HuH-7.5 (cell line): ENCODE data around the gene ADD1.
"Not testable (repeated sequence)": the region's sequence is repeated elsewhere in the genome, so short reads cannot be mapped to it uniquely, and the experiment has no call there.

Experiments used
- DNase-seq: peaks from one replicate; pipeline ENCODE4 v3.0.0; 2011; ENCODE audit warnings: low spot score

The ADD1 gene

GRCh38 chr4:2886161-2886560 is 42.5 kb downstream of the ADD1 start:
- DNase-seq = no peak

- DNase-seq = no peak
Measured at GRCh38 chr4:2886622-2887021, 43.0 kb downstream of the ADD1 start.

GRCh38 chr4:2887343-2887742 is 43.7 kb downstream of the ADD1 start:
- DNase-seq = no peak

GRCh38 chr4:2888886-2889285 is 45.2 kb downstream of the ADD1 start:
- no peak for DNase-seq

- no peak for DNase-seq
Measured at GRCh38 chr4:2891294-2891693, 47.6 kb downstream of the ADD1 start.

- DNase-seq = no peak
Measured at GRCh38 chr4:2893772-2894171, 50.1 kb downstream of the ADD1 start.

GRCh38 chr4:2898001-2898400 is 54.4 kb downstream of the ADD1 start:
- no peak for DNase-seq

GRCh38 chr4:2900741-2901140 is 57.1 kb downstream of the ADD1 start:
- DNase-seq = no peak

- DNase-seq = no peak
Measured at GRCh38 chr4:2901186-2901585, 57.5 kb downstream of the ADD1 start.

- no peak for DNase-seq
Measured at GRCh38 chr4:2902126-2902525, 58.5 kb downstream of the ADD1 start.

GRCh38 chr4:2905544-2905943 is 61.9 kb downstream of the ADD1 start:
- no peak for DNase-seq

GRCh38 chr4:2906218-2906617 is 62.6 kb downstream of the ADD1 start:
- no peak for DNase-seq

GRCh38 chr4:2907226-2907625 is 63.6 kb downstream of the ADD1 start:
- no peak for DNase-seq

GRCh38 chr4:2907706-2908293 is 64.2 kb downstream of the ADD1 start:
- peak; percentile 69 for DNase-seq

GRCh38 chr4:2908686-2909085 is 65.0 kb downstream of the ADD1 start:
- DNase-seq = no peak

GRCh38 chr4:2909583-2909982 is 65.9 kb downstream of the ADD1 start:
- DNase-seq = no peak

- DNase-seq = no peak
Measured at GRCh38 chr4:2910409-2910808, 66.8 kb downstream of the ADD1 start.

GRCh38 chr4:2911868-2912267 is 68.2 kb downstream of the ADD1 start:
- DNase-seq = no peak

- no peak for DNase-seq
Measured at GRCh38 chr4:2913168-2913567, 69.5 kb downstream of the ADD1 start.

GRCh38 chr4:2914256-2915126 is 70.8 kb downstream of the ADD1 start:
- no peak for DNase-seq

GRCh38 chr4:2915789-2916188 is 72.1 kb downstream of the ADD1 start:
- no peak for DNase-seq

GRCh38 chr4:2916696-2917095 is 73.1 kb downstream of the ADD1 start:
- not testable (repeated sequence) for DNase-seq

- DNase-seq = not testable (repeated sequence)
Measured at GRCh38 chr4:2918300-2918699, 74.7 kb downstream of the ADD1 start.

- DNase-seq = not testable (repeated sequence)
Measured at GRCh38 chr4:2918714-2919113, 75.1 kb downstream of the ADD1 start.
